Measurements from ENCODE around the gene LTO1. TPM values are rescaled to one million over a fixed set of nuclear protein-coding genes. Genes with fewer than 3 reads are reported as not detected.
A peak's percentile ranks its signal among the peaks of the same experiment; 100 is the strongest.

LTO1 gene
- total and polyA plus RNA-seq, 8 donors, result 18.0 to 45.3 (median 28.7) TPM

- no peaks in the 10 kb centered on the region for H3K4me1 ChIP-seq
- no peak overlapping the region for H3K4me3 ChIP-seq
- DNase-seq (peak in 1 of 4 donors; percentile 55), ATAC-seq (no peak)
- H3K27me3 ChIP-seq, result no peaks in the 10 kb centered on the region
- intact Hi-C loops (cut with DNase I), result no loop called here
- H3K9me3 ChIP-seq, result no peaks in the 10 kb centered on the region
- peaks cover 0 to 17% of the 10 kb centered on the region in 2 donors for H3K36me3 ChIP-seq
- no peak for TF ChIP-seq CTCF (IDR thresholded peaks at IDR 0.05)
- H3K27ac ChIP-seq, result no peak overlapping the region
Measured at GRCh38 chr11:69659591-69659990, 15.6 kb downstream of the LTO1 start.

GRCh38 chr11:69658626-69659450 lies 16.3 kb downstream of the LTO1 start:
- H3K4me1 ChIP-seq, result no peaks in the 10 kb centered on the region
- no peaks in the 10 kb centered on the region for H3K27me3 ChIP-seq
- DNase-seq (peak in 1 of 4 donors; percentile 58), ATAC-seq (no peak)
- no peaks in the 10 kb centered on the region for H3K9me3 ChIP-seq
- peaks cover 0 to 12% of the 10 kb centered on the region in 2 donors for H3K36me3 ChIP-seq
- H3K27ac ChIP-seq, result no peak overlapping the region
- TF ChIP-seq CTCF (IDR thresholded peaks at IDR 0.05), result no peak
- intact Hi-C loops (cut with DNase I), result no loop called here
- H3K4me3 ChIP-seq, result no peak overlapping the region

GRCh38 chr11:69657911-69658625 lies 17.1 kb downstream of the LTO1 start:
- H3K9me3 ChIP-seq, result no peaks in the 10 kb centered on the region
- DNase-seq (peak in 1 of 4 donors; percentile 56), ATAC-seq (no peak)
- TF ChIP-seq CTCF (IDR thresholded peaks at IDR 0.05), result no peak
- no peak overlapping the region for H3K4me3 ChIP-seq
- no peaks in the 10 kb centered on the region for H3K27me3 ChIP-seq
- H3K27ac ChIP-seq, result no peak overlapping the region
- intact Hi-C loops (cut with DNase I), result no loop called here
- no peaks in the 10 kb centered on the region for H3K4me1 ChIP-seq
- H3K36me3 ChIP-seq, result peaks cover 0 to 15% of the 10 kb centered on the region in 2 donors

- H3K27me3 ChIP-seq, result no peaks in the 10 kb centered on the region
- intact Hi-C loops (cut with DNase I), result no loop called here
Measured at GRCh38 chr11:69657456-69657910, 17.7 kb downstream of the LTO1 start.

More at GRCh38 chr11:69657456-69657910, 17.7 kb downstream of the LTO1 start:
- Histone ChIP-seq H3K4me1 (no peaks in the 10 kb centered on the region), H3K27ac (no peak overlapping the region), H3K4me3 (no peak overlapping the region), H3K9me3 (no peaks in the 10 kb centered on the region), H3K36me3 (peaks cover 0 to 21% of the 10 kb centered on the region in 2 donors)
- TF ChIP-seq CTCF (IDR thresholded peaks at IDR 0.05), result no peak
- DNase-seq (peak in 1 of 4 donors; percentile 55), ATAC-seq (no peak)

Measured in left lung (tissue), 10 donors.